ENCODE measurements around the gene TMPRSS15. TPM values are rescaled to one million over a fixed set of nuclear protein-coding genes. Genes with fewer than 3 reads are reported as not detected.

Gene TMPRSS15
- total and polyA plus RNA-seq, 11 donors: not detected

- H3K4me1 ChIP-seq: no peaks in the 10 kb centered on the region
- 81 to 88% (median 85%) methylated on average over 4 of the region's 4 CpGs for WGBS, 4 donors
- no peak overlapping the region for H3K4me3 ChIP-seq
- no peak for DNase-seq
- H3K27ac ChIP-seq: no peak overlapping the region
- no peaks in the 10 kb centered on the region for H3K27me3 ChIP-seq
- no peaks in the 10 kb centered on the region for H3K9me3 ChIP-seq
- no peak for TF ChIP-seq POLR2A (IDR thresholded peaks at IDR 0.05)
- no peak for TF ChIP-seq CTCF (IDR thresholded peaks at IDR 0.05)
- ATAC-seq: no peak
- intact Hi-C loops (cut with DNase I): no loop called here
- H3K36me3 ChIP-seq: no peaks in the 10 kb centered on the region
These were observed 130.2 kb downstream of the TMPRSS15 start for GRCh38 chr21:18273400-18273799.

- ATAC-seq: no peak
- no peak for DNase-seq
- Histone ChIP-seq H3K4me3 (no peak overlapping the region), H3K27ac (no peak overlapping the region), H3K27me3 (no peaks in the 10 kb centered on the region), H3K4me1 (no peaks in the 10 kb centered on the region), H3K9me3 (no peaks in the 10 kb centered on the region), H3K36me3 (no peaks in the 10 kb centered on the region)
- WGBS, 4 donors: 84 to 91% (median 88%) methylated on average over 7 of the region's 7 CpGs
- TF ChIP-seq POLR2A (IDR thresholded peaks at IDR 0.05) (no peak), CTCF (IDR thresholded peaks at IDR 0.05) (no peak)
- intact Hi-C loops (cut with DNase I): loop anchor here in 1 of 10 donors (10.0 kb wide), 1 partner anchor 225 kb away; no protein-coding TSS in a partner anchor
These were observed 133.7 kb downstream of the TMPRSS15 start for GRCh38 chr21:18269856-18270255.

GRCh38 chr21:18268906-18269305, 134.7 kb downstream of the TMPRSS15 start:
- 86 to 98% (median 91%) methylated on average over 1 of the region's 1 CpG for WGBS, 4 donors
- H3K4me1 ChIP-seq: no peaks in the 10 kb centered on the region
- H3K36me3 ChIP-seq: no peaks in the 10 kb centered on the region
- H3K27ac ChIP-seq: no peak overlapping the region
- H3K4me3 ChIP-seq: no peak overlapping the region
- no peak for DNase-seq
- H3K27me3 ChIP-seq: no peaks in the 10 kb centered on the region
- ATAC-seq: no peak
- intact Hi-C loops (cut with DNase I): loop anchor here in 1 of 10 donors (10.0 kb wide), 1 partner anchor 224 kb away; no protein-coding TSS in a partner anchor
- TF ChIP-seq POLR2A (IDR thresholded peaks at IDR 0.05): no peak
- TF ChIP-seq CTCF (IDR thresholded peaks at IDR 0.05): no peak
- H3K9me3 ChIP-seq: no peaks in the 10 kb centered on the region

GRCh38 chr21:18267496-18267895, 136.1 kb downstream of the TMPRSS15 start:
- DNase-seq: no peak
- Histone ChIP-seq H3K4me3 (no peak overlapping the region), H3K36me3 (no peaks in the 10 kb centered on the region), H3K27ac (no peak overlapping the region), H3K27me3 (no peaks in the 10 kb centered on the region), H3K4me1 (no peaks in the 10 kb centered on the region), H3K9me3 (no peaks in the 10 kb centered on the region)
- ATAC-seq: no peak
- intact Hi-C loops (cut with DNase I): loop anchor here in 1 of 10 donors (10.0 kb wide), 1 partner anchor 223 kb away; no protein-coding TSS in a partner anchor
- 81 to 100% (median 83%) methylated on average over 1 of the region's 1 CpG for WGBS, 4 donors
- no peak for TF ChIP-seq POLR2A (IDR thresholded peaks at IDR 0.05)
- TF ChIP-seq CTCF (IDR thresholded peaks at IDR 0.05): no peak

All from heart left ventricle (tissue), 16 donors.